ENCODE measurements around the gene UQCC2.

Gene UQCC2

DNA sequence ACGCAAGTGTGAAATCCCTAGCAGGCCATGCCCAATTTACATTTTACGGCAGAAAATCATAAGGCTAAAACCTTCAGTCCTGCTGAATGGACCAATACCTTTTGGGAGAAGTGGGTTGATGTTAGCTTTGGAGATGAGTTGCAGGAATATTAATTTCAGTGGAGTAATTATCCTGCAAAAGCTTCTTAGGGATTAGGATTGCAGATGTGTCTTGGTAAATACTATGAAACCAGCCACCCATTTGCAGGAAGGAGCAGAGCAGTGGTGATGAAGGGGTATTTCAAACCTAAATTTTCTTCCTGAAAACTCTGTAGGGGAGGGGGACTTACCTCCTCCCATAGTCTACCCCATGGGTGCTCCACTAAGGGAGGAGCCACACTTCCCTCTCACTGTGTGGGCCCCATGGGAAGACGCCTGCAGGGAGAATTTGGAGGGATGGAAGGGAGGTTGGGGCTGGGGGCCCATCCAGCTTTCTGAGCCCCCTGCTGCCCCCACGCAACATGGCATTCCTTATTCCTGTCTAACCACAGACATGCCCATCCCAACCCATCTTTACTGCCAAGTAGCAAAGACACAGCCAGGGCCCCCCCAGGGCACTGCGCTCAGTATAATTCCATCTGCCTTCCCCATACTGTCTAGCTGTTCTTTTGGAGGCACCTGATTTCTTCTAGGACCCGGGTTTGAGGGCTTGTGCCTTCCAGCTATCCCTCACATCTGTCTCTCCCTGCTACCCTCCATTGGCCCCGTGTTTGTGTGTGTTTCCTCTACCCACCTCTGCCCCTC lies 14.6 kb upstream of the UQCC2 start:
- TF ChIP-seq GLIS3 (CRISPR knock-in tag; IDR thresholded peaks at IDR 0.05) (no peak), CSDC2 (CRISPR knock-in tag; IDR thresholded peaks at IDR 0.05) (no peak), ZNF8 (CRISPR knock-in tag; IDR thresholded peaks at IDR 0.05) (no peak)
- no peak for ATAC-seq

- no peak for ATAC-seq
- TF ChIP-seq TOX (CRISPR knock-in tag; IDR thresholded peaks at IDR 0.05; ENCODE audit: borderline replicate concordance) = no peak
Observed at GRCh38 chr6:33725222-33725621, 13.7 kb upstream of the UQCC2 start.

DNA sequence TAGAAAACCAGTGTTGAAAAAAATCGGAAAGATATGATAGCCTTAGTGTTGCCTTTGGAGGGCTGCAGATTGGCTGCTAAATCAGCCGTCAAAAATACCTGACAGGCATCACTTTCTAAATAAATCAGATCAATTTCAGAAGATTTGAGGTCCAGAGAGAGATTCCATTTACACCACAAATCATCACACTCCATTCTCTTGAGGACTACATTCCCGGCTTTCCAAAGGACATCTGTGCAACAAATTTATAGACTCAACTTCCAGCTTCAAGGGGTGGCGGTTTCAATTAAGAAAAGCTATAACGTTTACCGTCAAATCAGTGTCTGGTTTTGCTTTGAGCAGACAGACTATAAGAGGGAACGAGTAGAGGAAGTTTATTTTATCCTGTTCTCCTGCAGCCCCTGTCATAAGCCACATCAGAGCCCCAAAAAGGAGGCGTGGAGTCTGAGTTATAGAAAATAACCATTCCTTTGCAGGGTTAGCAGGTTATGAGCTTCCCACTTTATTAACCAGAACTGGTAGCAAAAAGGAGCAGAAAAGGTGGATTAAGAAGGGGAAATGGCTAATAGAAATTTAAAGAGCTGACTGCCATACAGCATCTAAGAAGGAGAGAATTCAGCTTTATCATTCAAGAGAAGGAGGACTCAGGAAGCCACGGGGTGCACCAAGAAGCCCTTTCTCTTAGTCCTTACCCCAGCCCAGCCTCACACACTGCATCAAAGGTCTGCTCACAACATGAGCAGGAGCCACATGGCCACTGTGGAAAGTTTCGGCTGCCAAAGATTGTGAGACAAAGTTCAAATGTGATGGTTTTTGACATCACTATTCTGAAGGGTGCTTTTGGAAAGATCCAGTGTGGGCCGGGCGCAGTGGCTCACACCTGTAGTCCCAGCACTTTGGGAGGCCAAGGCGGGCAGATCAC lies 12.9 kb upstream of the UQCC2 start:
- TF ChIP-seq ESRRG (CRISPR knock-in tag; IDR thresholded peaks at IDR 0.05) (no peak), GLIS3 (CRISPR knock-in tag; IDR thresholded peaks at IDR 0.05) (no peak), ZNF8 (CRISPR knock-in tag; IDR thresholded peaks at IDR 0.05) (no peak), TCF4 (CRISPR knock-in tag; IDR thresholded peaks at IDR 0.05; ENCODE audit: borderline replicate concordance) (no peak), OSR1 (CRISPR knock-in tag; IDR thresholded peaks at IDR 0.05) (no peak), TSHZ2 (CRISPR knock-in tag; IDR thresholded peaks at IDR 0.05) (no peak)
- TF ChIP-seq, protein P1, sequence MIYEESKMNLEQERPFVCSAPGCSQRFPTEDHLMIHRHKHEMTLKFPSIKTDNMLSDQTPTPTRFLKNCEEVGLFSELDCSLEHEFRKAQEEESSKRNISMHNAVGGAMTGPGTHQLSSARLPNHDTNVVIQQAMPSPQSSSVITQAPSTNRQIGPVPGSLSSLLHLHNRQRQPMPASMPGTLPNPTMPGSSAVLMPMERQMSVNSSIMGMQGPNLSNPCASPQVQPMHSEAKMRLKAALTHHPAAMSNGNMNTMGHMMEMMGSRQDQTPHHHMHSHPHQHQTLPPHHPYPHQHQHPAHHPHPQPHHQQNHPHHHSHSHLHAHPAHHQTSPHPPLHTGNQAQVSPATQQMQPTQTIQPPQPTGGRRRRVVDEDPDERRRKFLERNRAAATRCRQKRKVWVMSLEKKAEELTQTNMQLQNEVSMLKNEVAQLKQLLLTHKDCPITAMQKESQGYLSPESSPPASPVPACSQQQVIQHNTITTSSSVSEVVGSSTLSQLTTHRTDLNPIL (CRISPR knock-in tag; IDR thresholded peaks at IDR 0.05; ENCODE audit: low read depth) = no peak
- no peak for ATAC-seq

DNA sequence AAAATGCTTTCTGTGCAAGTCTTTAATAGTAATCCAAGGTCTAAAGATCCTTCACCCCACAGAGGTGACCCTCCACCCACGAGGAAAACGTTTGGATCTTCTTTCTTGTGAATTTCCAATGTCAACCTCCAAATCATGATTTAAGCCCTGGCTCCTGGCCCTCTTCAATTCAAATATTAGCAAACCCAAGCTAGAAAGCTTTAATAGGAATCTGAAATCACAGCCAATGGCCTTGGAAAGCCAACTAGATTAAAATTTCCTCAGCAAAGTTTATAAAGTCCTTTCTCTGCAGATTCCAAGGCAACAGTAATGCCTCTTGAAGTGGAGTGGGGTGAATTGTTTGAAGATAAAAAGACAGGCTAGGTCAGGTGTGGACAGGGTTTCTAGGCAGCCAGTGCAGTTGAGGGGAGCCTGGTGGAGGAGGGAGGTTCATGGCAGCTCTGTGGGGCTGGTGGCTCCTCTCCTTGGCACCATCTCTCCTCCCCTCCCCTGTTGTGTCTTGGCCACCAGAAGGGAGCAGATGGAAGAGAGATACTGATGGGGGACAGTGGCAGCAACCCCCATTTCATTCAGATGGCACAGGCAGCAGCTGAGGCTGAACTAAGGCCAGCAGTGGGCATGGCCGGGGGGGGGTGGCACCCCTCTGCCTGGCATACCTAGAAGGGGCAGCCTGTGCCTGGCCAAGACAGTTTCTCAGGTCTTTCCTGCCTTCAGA lies 12.0 kb upstream of the UQCC2 start:
- TF ChIP-seq, protein P1 (CRISPR knock-in tag; IDR thresholded peaks at IDR 0.05; ENCODE audit: low read depth) = no peak
- ATAC-seq = no peak

DNA sequence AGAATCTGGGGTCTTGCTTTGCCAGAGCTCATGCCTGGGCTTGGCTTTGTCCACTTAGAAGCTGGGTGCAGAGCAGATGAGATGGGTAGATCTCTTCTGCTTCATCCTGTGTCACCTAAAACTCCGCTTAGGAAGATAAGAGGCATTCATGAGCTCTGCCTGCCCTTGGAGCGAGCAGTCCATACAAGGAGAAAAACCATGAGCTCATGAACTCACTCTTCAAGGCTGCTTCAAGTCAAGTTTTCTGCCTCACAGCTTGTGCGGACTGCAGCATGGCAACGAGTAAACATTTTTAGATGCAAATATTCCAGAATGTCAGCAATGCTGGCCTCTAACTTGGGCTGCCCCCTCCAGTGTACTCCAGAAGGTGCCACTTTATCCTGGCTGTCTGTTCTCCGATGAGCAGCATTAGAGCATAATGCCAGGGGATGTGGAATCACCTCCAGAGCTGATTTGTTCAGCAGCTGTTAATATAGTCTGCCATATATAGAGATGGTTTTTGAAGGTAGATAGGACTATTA lies 10.7 kb upstream of the UQCC2 start:
- TF ChIP-seq, protein P1 (CRISPR knock-in tag; IDR thresholded peaks at IDR 0.05; ENCODE audit: low read depth) = no peak
- TF ChIP-seq RARB (CRISPR knock-in tag; IDR thresholded peaks at IDR 0.05) (no peak), PPARA (CRISPR knock-in tag; IDR thresholded peaks at IDR 0.05; ENCODE audit: borderline replicate concordance) (no peak)
- no peak for ATAC-seq

- TF ChIP-seq ESRRG (CRISPR knock-in tag; IDR thresholded peaks at IDR 0.05) = no peak
- TF ChIP-seq, protein P2, sequence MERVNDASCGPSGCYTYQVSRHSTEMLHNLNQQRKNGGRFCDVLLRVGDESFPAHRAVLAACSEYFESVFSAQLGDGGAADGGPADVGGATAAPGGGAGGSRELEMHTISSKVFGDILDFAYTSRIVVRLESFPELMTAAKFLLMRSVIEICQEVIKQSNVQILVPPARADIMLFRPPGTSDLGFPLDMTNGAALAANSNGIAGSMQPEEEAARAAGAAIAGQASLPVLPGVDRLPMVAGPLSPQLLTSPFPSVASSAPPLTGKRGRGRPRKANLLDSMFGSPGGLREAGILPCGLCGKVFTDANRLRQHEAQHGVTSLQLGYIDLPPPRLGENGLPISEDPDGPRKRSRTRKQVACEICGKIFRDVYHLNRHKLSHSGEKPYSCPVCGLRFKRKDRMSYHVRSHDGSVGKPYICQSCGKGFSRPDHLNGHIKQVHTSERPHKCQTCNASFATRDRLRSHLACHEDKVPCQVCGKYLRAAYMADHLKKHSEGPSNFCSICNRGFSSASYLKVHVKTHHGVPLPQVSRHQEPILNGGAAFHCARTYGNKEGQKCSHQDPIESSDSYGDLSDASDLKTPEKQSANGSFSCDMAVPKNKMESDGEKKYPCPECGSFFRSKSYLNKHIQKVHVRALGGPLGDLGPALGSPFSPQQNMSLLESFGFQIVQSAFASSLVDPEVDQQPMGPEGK (CRISPR knock-in tag; IDR thresholded peaks at IDR 0.05; ENCODE audit: borderline replicate concordance) = no peak
- TF ChIP-seq RARB (CRISPR knock-in tag; IDR thresholded peaks at IDR 0.05) = no peak
- TF ChIP-seq TOX (CRISPR knock-in tag; IDR thresholded peaks at IDR 0.05; ENCODE audit: borderline replicate concordance) = no peak
- no peak for TF ChIP-seq PPARA (CRISPR knock-in tag; IDR thresholded peaks at IDR 0.05; ENCODE audit: borderline replicate concordance)
- no peak for TF ChIP-seq BACH2 (CRISPR knock-in tag; IDR thresholded peaks at IDR 0.05; ENCODE audit: borderline replicate concordance)
- TF ChIP-seq TSHZ2 (CRISPR knock-in tag; IDR thresholded peaks at IDR 0.05) = no peak
- TF ChIP-seq ZNF70 (CRISPR knock-in tag; IDR thresholded peaks at IDR 0.05) = no peak
- TF ChIP-seq TCF4 (CRISPR knock-in tag; IDR thresholded peaks at IDR 0.05; ENCODE audit: borderline replicate concordance) = no peak
- no peak for TF ChIP-seq ZFP30 (CRISPR knock-in tag; IDR thresholded peaks at IDR 0.05)
- ATAC-seq = no peak
Observed at GRCh38 chr6:33721508-33721907, 10.0 kb upstream of the UQCC2 start.
